C4-2B (cell line): ENCODE results near the gene POPDC2.
A peak's percentile ranks its signal among the peaks of the same experiment; 100 is the strongest.

Experiments used
- H3K27ac ChIP-seq: fragments of 450-650 bp; 2 replicates; pipeline ENCODE4 v1.5.1; 2017
- CTCF ChIP-seq: fragments of 450-650 bp; conservative IDR thresholded peaks from 2 replicates; pipeline ENCODE4 v1.5.1; 2017; ENCODE audit warnings: mild to moderate bottlenecking
- ZFX ChIP-seq: fragments of 450-650 bp; IDR thresholded peaks from 2 replicates; pipeline ENCODE4 v1.6.1; 2017

POPDC2 gene

GRCh38 chr3:119660474-119661440 is at the start of gene POPDC2:
Gene POPDC2, minus strand, starts transcription at chr3:119660589. Its CDS starts 166 bp downstream, at chr3:119660423.
- TF ChIP-seq ZFX (no peak), CTCF (no peak)
- H3K27ac ChIP-seq = no peak within 1 kb of the TSS

GRCh38 chr3:119703820-119704531 is 43.6 kb upstream of the POPDC2 start:
- H3K27ac ChIP-seq = no peak overlapping the region
- TF ChIP-seq CTCF (no peak; the same call in 1 of the 2 replicates), ZFX (no peak)

- TF ChIP-seq CTCF (no peak), ZFX (0 out of 2 replicates have a peak, but pooled peaks have one; percentile 28)
- H3K27ac ChIP-seq = peak within 1 kb of the TSS; percentile 48
Measured at GRCh38 chr3:119702530-119703527, 42.4 kb upstream of the POPDC2 start, which contains the start of gene CFAP91. Gene CFAP91, plus strand, starts transcription at chr3:119703022. Its CDS starts 77 bp downstream, at chr3:119703099.

DNA sequence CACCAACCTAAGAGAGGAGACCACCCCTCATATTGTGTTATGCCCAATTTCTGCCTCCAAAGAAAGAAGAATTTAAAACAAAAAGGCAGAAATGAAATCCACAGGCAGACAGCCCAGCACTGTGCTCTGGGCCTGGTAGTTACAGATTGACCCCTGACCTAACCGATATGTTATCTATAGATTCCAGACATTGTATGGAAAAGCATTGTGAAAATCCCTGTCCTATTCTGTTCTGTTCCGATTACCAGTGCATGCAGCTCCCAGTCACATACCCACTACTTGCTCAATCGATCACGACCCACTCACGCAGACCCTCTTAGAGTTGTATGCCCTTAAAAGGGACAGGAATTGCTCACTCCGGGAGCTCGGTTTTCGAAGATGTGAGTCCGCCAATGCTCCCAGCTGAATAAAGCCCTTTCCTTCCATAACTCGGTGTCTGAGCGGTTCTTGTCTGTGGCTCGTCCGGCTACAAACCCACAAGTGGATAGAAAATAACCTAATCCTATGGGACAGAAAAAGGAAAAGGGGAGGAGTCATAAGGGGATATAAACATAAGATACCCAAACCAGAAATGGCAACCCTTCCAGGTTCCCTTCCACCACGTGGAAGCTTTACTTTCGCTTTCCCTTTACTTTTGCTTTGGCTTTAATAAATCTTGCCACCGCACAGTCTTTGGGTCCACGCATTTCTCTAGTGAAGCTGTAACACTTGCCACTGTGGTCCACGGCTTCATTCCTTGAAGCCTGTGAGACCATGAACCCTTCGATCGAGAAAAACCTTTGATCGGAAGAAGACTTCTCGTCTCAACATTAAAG is 40.7 kb upstream of the POPDC2 start:
- H3K27ac ChIP-seq = no peak overlapping the region
- TF ChIP-seq ZFX (no peak), CTCF (no peak)

DNA sequence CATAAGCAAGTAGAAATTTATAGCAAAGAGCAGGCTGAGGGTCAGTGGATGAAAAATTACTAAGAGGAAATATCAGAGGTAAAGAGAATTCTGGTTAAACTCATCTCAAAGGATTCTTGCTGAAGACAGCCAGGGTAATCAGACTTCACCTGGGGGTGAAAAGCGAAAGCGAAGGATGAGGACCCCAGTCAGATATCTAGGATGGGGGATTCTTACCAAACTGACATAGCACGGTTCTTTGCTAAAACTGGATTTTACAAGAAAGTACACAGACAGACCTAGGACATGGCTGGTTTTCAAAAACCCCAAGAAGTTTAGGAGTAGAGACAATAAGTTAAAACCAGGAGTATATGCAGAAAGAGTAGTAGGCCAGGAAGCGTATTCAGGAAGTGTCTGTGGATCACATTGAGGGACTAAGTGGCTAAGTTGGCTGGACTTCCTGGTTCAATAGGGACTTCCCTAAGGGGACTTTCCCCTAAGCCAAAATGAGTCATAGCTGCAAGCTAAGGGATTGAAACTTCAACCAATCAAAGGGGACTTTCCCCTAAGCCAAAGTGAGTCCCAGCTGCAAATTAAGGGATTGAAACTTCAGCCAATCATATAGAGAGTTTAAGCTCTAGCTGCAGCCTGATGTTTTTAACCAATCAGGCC is 40.0 kb upstream of the POPDC2 start:
- no peak overlapping the region for H3K27ac ChIP-seq
- TF ChIP-seq ZFX (no peak), CTCF (no peak)

DNA sequence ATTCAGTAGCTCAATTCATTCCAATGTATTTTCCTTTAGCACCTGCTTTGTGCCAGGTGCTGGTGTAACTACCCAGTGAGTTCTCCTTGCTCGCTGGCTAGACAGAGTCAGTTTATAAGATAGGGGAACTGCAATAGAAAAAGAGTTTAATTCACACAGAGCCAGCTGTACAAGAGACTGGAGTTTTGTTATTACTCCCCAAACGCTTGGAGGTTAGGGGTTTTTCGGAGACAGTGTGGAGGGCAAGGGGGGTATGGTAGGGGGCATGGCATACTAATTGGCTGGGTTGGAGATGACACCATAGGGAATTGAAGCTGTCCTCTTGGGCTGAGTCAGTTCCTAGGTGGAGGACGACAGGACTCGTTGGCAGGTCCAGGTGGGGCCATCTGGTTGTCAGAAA is 37.0 kb upstream of the POPDC2 start:
- no peak overlapping the region for H3K27ac ChIP-seq
- no peak for TF ChIP-seq ZFX
- TF ChIP-seq CTCF = no peak
